Astrocyte (in vitro differentiated cells and primary cell): ENCODE data around the gene ZNF414. TPM values are rescaled to one million over a fixed set of nuclear protein-coding genes. Genes with fewer than 3 reads are reported as not detected.

Source experiments
- DNase-seq: peaks from one replicate; pipeline ENCODE4 v3.0.0-alpha.2; 2010; ENCODE audit warnings: low read depth
- FAIRE-seq: peaks from 2 replicates; lab custom pipeline; 2011; peaks lifted over from hg19 to GRCh38; lab: Jason Lieb, UNC
- H2AFZ ChIP-seq: 2 replicates; pipeline ENCODE4 v1.6.0; 2012; ENCODE audit warnings: low read depth, low read length, inconsistent platforms
- H3K27ac ChIP-seq: 2 replicates; pipeline ENCODE4 v1.5.1; 2011; ENCODE audit warnings: low read depth, low read length, inconsistent platforms
- H3K27me3 ChIP-seq: 2 replicates; pipeline ENCODE4 v1.6.0; 2011; ENCODE audit warnings: low read length, inconsistent platforms; ENCODE audit not compliant: insufficient read depth
- H3K36me3 ChIP-seq: 2 replicates; pipeline ENCODE4 v1.5.1; 2011; ENCODE audit warnings: low read length, inconsistent platforms; ENCODE audit not compliant: insufficient read depth
- H3K4me1 ChIP-seq: 2 replicates; pipeline ENCODE4 v1.5.1; 2011; ENCODE audit warnings: low read length, inconsistent platforms; ENCODE audit not compliant: insufficient read depth
- H3K4me2 ChIP-seq: 2 replicates; pipeline ENCODE4 v1.6.0; 2012; ENCODE audit warnings: low read length, inconsistent platforms
- H3K4me3 ChIP-seq: 2 replicates; pipeline ENCODE4 v1.5.1; 2011; ENCODE audit warnings: low read depth, mild to moderate bottlenecking, low read length, inconsistent platforms; ENCODE audit not compliant: insufficient read depth
- H3K79me2 ChIP-seq: 2 replicates; pipeline ENCODE4 v1.6.0; 2012; ENCODE audit warnings: mild to moderate bottlenecking, low read length, inconsistent platforms; ENCODE audit not compliant: insufficient read depth
- H3K9ac ChIP-seq: 2 replicates; pipeline ENCODE4 v1.6.0; 2012; ENCODE audit warnings: mild to moderate bottlenecking, low read length, inconsistent platforms
- H3K9me3 ChIP-seq: 2 replicates; pipeline ENCODE4 v1.5.1; 2012; ENCODE audit warnings: low read depth, mild to moderate bottlenecking, low read length, inconsistent platforms; ENCODE audit not compliant: insufficient read depth
- H4K20me1 ChIP-seq: 2 replicates; pipeline ENCODE4 v1.6.0; 2012; ENCODE audit warnings: low read length, inconsistent platforms; ENCODE audit not compliant: insufficient read depth
- H3K27ac Mint-ChIP-seq: one replicate; pipeline ENCODE4 v1.8.0; 2021; ENCODE audit warnings: mild to moderate bottlenecking, mixed read lengths; ENCODE audit not compliant: unreplicated experiment
- H3K27me3 Mint-ChIP-seq: one replicate; pipeline ENCODE4 v1.8.0; 2021; ENCODE audit warnings: low read depth, mixed read lengths; ENCODE audit not compliant: unreplicated experiment
- H3K36me3 Mint-ChIP-seq: one replicate; pipeline ENCODE4 v1.8.0; 2021; ENCODE audit warnings: low read depth, mixed read lengths; ENCODE audit not compliant: unreplicated experiment
- H3K4me1 Mint-ChIP-seq: one replicate; pipeline ENCODE4 v1.8.0; 2021; ENCODE audit warnings: low read depth, mixed read lengths; ENCODE audit not compliant: unreplicated experiment
- H3K4me3 Mint-ChIP-seq: one replicate; pipeline ENCODE4 v1.8.0; 2021; ENCODE audit warnings: mild to moderate bottlenecking, moderate library complexity, mixed read lengths; ENCODE audit not compliant: unreplicated experiment
- H3K9me3 Mint-ChIP-seq: one replicate; pipeline ENCODE4 v1.8.0; 2021; ENCODE audit warnings: mild to moderate bottlenecking, mixed read lengths; ENCODE audit not compliant: unreplicated experiment
- CTCF ChIP-seq: IDR thresholded peaks from 2 replicates; pipeline ENCODE4 v1.5.1; 2011; ENCODE audit warnings: low read depth, mild to moderate bottlenecking, inconsistent platforms, low read length, moderate library complexity; ENCODE audit not compliant: insufficient read depth
- EZH2 ChIP-seq: IDR thresholded peaks from 2 replicates; pipeline ENCODE4 v1.6.1; 2012; ENCODE audit warnings: mild to moderate bottlenecking, low read length, inconsistent platforms; ENCODE audit not compliant: insufficient read depth
- total RNA-seq: library from RNA; stranded (reverse); gene quantifications from 2 replicates; pipeline ENCODE4 v1.2.1, GENCODE V29; 2021

Gene ZNF414
- total RNA-seq, 1 donor from 2014 or later = 17.2 TPM

- Histone ChIP-seq H3K4me2 (peak overlapping the region; percentile 91), H3K4me3 (no peak overlapping the region), H4K20me1 (no peaks in the 10 kb centered on the region), H3K36me3 (no peaks in the 10 kb centered on the region), H3K4me1 (peaks cover 7% of the 10 kb centered on the region), H3K9me3 (no peaks in the 10 kb centered on the region), H3K27me3 (no peaks in the 10 kb centered on the region), H3K79me2 (peaks cover 3% of the 10 kb centered on the region), H3K27ac (no peak overlapping the region), H3K9ac (no peak overlapping the region), H2AFZ (no peak overlapping the region)
- H3K36me3 Mint-ChIP-seq = no peaks in the 10 kb centered on the region
- H3K27me3 Mint-ChIP-seq = no peaks in the 10 kb centered on the region
- H3K4me3 Mint-ChIP-seq = peak overlapping the region; percentile 73
- FAIRE-seq (no peak), DNase-seq (no peak)
- TF ChIP-seq CTCF (no peak), EZH2 (no peak)
- peaks cover 7% of the 10 kb centered on the region for H3K4me1 Mint-ChIP-seq
- H3K27ac Mint-ChIP-seq = no peak overlapping the region
- no peaks in the 10 kb centered on the region for H3K9me3 Mint-ChIP-seq
Observed at GRCh38 chr19:8512115-8512967, 1.6 kb downstream of the ZNF414 start.

GRCh38 chr19:8511573-8512101 is 2.3 kb downstream of the ZNF414 start:
- Mint-ChIP-seq H3K36me3 (no peaks in the 10 kb centered on the region), H3K4me3 (no peak overlapping the region), H3K4me1 (peaks cover 7% of the 10 kb centered on the region), H3K27ac (no peak overlapping the region), H3K9me3 (no peaks in the 10 kb centered on the region), H3K27me3 (no peaks in the 10 kb centered on the region)
- no peaks in the 10 kb centered on the region for H3K27me3 ChIP-seq
- H2AFZ ChIP-seq = no peak overlapping the region
- TF ChIP-seq CTCF (no peak), EZH2 (no peak)
- H3K4me1 ChIP-seq = peaks cover 7% of the 10 kb centered on the region
- H3K79me2 ChIP-seq = peaks cover 3% of the 10 kb centered on the region
- H4K20me1 ChIP-seq = no peaks in the 10 kb centered on the region
- H3K4me2 ChIP-seq = no peak overlapping the region
- no peak overlapping the region for H3K27ac ChIP-seq
- FAIRE-seq = no peak
- H3K36me3 ChIP-seq = no peaks in the 10 kb centered on the region
- no peak overlapping the region for H3K4me3 ChIP-seq
- H3K9me3 ChIP-seq = no peaks in the 10 kb centered on the region
- no peak for DNase-seq
- H3K9ac ChIP-seq = no peak overlapping the region

GRCh38 chr19:8510589-8511115 is 3.3 kb downstream of the ZNF414 start:
- TF ChIP-seq EZH2 = no peak
- TF ChIP-seq CTCF = no peak
- peaks cover 3% of the 10 kb centered on the region for H3K79me2 ChIP-seq
- H3K4me1 ChIP-seq = peaks cover 10% of the 10 kb centered on the region
- H3K4me3 Mint-ChIP-seq = no peak overlapping the region
- no peaks in the 10 kb centered on the region for H3K27me3 ChIP-seq
- H4K20me1 ChIP-seq = no peaks in the 10 kb centered on the region
- H3K36me3 ChIP-seq = no peaks in the 10 kb centered on the region
- no peaks in the 10 kb centered on the region for H3K9me3 Mint-ChIP-seq
- no peak overlapping the region for H3K4me2 ChIP-seq
- H3K27me3 Mint-ChIP-seq = no peaks in the 10 kb centered on the region
- FAIRE-seq = no peak
- no peak overlapping the region for H2AFZ ChIP-seq
- no peak overlapping the region for H3K27ac Mint-ChIP-seq
- no peaks in the 10 kb centered on the region for H3K9me3 ChIP-seq
- no peak for DNase-seq
- peaks cover 7% of the 10 kb centered on the region for H3K4me1 Mint-ChIP-seq
- H3K9ac ChIP-seq = no peak overlapping the region
- H3K36me3 Mint-ChIP-seq = no peaks in the 10 kb centered on the region
- no peak overlapping the region for H3K4me3 ChIP-seq
- H3K27ac ChIP-seq = no peak overlapping the region
